AG08395 (cell line): ENCODE measurements around the gene USF2.
"Not testable (repeated sequence)": the region's sequence is repeated elsewhere in the genome, so short reads cannot be mapped to it uniquely, and the experiment has no call there.

Source experiments
- DNase-seq: peaks from one replicate; pipeline ENCODE4 v3.0.0; 2012; ENCODE audit warnings: mixed read lengths, low spot score

The USF2 gene

GRCh38 chr19:35285465-35285864, 16.7 kb downstream of the USF2 start:
- not testable (repeated sequence) for DNase-seq

DNA sequence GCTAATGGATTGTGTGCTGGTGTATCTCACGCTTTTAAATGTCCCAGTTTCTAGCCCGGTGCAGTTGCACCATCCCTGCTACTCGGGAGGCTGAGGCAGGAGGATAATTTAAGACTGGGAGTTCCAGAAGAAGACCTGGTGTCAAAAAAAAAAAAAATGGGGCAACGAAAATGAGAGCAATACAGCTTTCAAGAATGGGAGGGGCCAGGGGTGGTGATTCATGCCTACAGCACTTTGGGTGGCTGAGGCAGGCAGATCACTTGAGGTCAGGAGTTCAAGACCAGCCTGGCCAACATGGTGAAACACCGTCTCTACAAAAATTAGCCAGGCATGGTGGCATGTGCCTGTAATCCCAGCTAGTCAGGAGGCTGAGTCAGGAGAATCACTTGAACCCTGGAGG, 17.3 kb downstream of the USF2 start:
- not testable (repeated sequence) for DNase-seq

DNA sequence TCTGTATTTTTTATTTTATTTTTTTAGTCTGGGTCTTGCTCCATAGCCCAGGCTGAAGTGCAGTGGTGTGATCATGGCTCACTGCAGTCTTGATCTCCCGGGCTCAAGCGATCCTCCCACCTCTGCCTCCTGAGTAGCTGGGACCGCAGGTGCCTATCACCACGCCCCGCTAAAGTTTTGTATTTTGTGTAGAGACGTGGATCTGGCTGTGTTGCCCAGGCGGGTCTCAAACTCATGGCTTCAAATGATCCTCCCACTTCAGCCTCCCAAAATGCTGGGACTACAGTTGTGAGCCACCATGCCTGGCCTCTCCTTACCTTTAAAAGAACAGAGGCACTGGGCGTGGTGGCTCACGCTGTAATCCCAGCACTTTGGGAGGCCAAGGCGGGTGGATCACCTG, 19.0 kb downstream of the USF2 start:
- DNase-seq: no peak

- no peak for DNase-seq
Observed at GRCh38 chr19:35288331-35288730, 19.6 kb downstream of the USF2 start.

DNA sequence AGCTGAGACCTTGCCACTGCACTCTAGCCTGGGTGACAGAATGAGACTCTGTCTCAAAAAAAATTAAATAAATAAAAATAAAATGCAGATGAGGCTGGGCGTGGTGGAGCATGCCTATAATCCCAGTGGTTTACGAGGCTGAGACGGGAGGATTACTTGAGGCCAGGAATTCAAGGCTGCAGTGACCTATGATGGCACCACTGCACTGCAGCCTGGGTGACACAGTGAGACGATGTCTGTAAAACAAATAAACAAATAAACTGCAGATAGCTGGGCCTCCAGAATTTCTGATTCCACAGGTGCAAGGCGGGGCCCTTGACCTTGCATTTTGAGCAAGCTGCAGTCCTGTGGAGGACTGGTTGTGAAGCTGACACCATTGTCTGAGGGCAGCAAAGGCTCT, 20.1 kb downstream of the USF2 start:
- no peak for DNase-seq

DNA sequence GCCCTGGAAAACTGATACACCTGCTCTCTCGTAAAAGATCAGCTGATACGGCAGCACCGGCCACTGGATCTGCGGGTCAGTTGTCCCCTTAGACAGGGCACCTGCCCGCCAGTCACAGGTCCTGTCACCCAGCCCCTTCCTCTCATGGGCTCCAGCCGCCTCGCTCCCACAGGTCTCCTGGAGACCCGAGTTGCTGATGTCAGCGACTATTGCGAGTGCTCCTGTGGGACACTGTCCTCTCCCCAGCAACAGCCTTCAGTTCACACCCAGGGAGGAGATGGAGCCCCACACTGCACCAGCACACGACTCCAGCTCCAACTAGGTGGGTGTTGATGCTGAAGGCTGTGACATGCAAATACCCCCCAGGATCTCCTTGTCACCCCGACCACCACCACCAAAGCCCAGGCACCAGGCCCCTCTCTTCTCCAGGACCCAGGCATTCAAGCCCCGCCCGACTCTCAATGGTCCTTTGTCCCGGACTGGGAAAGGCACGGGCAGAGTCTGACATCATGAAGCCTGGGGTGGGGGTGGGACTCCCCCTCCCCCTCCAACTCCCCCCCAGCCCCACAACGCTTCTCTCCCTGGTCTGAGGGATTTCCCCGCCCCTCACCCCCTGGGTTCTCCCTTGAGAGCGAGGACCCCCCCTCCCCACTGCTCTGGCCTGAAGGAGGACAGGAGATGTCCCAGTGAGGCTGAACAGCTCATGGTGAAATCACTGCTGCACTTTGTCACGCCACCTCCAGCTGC, 21.8 kb downstream of the USF2 start:
- DNase-seq: no peak

- no peak for DNase-seq
Observed at GRCh38 chr19:35291259-35291658, 22.5 kb downstream of the USF2 start.

DNA sequence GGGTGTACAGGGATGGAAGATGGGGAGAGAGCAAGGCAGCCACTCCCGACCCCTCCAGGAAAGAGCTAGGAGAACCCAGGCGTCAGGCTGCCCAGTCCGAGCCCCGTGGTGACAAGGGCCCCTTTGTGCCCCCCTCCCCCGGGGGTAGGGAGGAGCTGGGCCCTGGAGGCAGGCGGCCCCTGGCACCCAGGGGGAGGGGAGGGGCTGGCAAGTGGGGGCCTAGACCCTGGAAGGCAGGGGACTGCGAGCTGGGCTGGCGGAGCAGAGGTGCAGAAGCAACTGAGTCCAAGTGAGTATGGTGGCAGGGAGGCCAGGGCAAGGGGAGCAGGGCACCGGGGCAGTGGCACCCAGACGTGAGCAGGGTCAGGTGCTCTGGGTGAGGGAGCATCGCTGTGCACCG, 23.2 kb downstream of the USF2 start, which contains the start of gene MAG:
Gene MAG (plus strand): TSS at position 246 of the 400 bp plus-strand sequence. CDS start 3,248 bp downstream, outside the sequence.
- no peak for DNase-seq

DNA sequence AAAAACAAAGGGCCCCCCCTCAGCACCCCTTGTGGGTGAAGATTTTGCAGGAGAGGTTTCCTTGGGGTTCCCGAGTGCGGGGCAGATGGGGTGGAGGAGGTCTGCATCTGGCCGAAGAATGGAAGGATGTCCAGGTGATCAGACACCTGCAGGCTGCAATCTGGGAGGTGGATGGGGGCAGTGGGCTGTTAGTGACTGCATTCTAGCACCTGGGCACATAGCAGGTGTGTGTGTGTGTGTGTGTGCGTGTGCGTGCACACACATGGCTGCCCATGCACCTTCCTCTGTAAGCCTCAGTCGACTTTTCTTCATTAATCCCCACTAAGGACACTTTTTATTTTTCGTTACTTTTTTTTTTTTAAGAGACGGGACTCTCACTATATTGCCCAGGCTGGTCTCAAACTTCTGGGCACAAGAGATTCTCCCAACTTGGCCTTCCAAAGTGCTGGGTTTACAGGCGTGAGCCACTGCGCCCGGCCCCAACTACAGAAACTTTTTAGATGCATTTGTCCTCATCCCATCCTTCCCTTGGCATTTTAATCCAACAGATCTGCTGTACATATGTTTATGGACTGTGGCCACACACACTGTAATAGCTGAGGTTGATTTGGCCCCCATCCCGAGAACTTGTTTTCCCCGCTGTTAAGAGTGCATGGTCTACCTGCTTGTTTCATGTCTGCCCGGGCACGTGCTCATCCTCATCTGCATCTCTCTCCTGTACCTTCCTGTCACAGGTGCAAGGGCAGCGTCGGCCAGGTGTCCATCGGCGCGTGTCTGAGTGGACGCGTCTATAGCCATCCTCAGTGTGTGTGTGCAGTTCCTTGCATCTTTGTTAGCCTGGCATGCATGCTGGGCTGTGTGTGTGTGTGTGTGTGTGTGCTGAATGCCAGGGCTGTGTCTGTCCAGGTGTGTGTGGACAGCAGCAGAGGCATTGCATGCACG, 23.9 kb downstream of the USF2 start:
- no peak for DNase-seq

DNA sequence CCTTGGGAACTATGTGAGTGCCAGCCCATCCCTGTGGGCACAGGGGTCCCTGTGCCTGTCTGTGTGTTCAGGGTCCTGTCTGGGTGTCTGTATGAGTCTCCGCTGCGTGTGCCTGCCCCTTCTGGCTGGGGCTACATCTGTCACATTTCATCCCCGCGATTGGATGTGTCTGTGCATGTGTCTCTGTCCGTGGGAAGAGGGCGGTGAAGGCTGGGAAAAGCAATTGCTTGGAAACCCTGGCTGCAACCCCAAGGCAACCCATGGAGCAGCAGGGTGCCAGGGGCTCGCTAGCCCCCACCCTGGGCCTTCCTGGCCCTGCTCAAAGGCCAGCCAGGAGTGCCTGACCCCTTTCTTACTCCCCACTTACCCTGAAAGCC, 24.6 kb downstream of the USF2 start:
- DNase-seq: no peak

GRCh38 chr19:35293808-35294207, 25.0 kb downstream of the USF2 start:
- no peak for DNase-seq

- no peak for DNase-seq
Observed at GRCh38 chr19:35294328-35294727, 25.6 kb downstream of the USF2 start.

DNA sequence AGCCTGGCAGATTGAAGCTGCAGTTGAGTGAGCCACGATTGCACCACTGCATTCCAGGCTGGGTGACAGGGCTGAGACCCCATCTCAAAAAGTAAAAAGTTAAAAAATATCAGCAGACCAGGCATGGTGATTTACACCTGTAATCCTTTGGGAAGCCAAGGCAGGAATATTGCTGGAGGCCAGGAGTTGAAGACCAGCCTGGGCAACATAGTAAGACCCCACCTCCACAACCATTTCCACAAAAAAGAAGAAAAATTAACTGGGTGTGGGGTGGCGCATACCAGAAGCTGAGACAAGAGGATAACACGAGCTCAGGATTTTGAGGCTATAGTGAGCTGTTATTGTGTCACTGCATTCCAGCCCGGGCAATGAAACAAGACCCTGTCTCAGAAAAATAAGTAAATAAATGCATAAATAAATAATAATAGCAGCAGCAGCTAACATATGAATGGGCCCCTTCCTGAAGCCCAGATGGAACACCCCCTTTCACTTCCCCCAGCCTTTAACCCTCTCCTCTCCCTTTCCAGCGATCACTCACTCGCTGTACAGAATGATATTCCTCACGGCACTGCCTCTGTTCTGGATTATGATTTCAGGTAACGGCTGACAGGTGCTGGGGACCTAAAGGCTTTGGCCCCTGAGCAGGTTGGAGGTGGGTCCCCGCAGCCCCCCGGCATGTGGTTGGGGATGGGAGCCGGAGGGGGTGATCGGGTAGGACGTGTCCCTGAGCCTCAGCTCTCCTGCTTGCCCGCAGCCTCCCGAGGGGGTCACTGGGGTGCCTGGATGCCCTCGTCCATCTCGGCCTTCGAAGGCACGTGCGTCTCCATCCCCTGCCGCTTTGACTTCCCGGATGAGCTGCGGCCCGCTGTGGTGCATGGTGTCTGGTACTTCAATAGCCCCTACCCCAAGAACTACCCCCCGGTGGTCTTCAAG, 26.4 kb downstream of the USF2 start:
- no peak for DNase-seq

- no peak for DNase-seq
Observed at GRCh38 chr19:35295792-35296462, 27.2 kb downstream of the USF2 start.

DNA sequence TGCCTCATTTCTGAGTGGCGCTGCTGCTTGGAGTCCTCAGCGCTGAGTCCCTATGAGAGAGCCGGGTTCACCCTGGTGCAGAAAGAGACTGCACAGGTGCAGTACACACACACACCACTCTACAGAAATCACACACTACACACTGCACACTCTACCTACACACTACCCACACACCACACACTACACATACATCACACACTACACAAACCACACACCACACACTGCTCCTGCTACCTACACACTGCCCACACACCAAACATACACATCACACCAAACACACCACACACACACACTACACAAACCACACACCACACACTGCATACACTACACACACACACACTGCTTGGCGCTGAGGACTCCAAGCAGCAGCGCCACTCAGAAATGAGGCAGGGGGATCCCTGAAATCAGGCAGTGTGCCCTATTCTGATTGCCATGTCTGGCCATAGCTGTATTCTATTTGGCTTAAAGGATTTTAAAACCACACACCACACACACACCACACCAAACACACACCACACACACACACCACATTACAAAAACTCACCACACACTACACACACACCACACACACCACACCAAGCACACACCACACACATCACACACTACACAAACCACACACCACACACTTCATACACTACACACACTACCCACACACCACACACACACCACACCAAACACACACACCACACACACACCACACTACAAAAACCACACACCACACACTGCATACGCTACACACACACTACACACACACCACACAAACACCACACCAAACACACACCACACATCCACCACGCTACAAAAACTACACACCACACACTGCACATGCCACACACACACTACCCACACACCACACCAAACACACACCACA, 28.1 kb downstream of the USF2 start:
- DNase-seq: no peak

DNA sequence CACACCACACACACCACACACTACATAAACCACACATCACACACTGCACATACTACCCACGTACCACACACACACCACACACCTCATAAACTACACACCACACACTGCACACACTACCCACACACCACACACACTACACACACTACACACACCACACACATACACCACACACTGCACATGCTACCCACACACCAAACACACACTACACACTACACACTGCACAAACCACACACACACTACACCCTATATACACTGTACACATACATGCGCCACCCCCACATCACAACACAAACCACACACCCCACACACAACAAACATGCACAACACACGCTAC, 28.7 kb downstream of the USF2 start:
- no peak for DNase-seq

GRCh38 chr19:35297922-35298321, 29.2 kb downstream of the USF2 start:
- no peak for DNase-seq

DNA sequence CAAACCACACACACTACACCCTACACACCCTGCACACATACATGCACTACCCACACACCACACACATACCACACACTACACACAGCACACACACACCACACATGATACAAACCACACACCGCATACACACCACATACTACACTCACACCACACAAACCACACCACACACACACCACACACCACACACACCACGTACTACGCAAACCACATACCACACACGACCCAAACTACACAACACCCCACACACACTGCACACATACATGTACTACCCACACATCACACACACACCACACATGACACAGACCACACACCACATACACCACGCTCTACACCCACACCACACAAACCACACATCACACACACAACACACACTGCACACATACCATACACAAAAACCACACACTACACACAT, 29.8 kb downstream of the USF2 start:
- DNase-seq: no peak

DNA sequence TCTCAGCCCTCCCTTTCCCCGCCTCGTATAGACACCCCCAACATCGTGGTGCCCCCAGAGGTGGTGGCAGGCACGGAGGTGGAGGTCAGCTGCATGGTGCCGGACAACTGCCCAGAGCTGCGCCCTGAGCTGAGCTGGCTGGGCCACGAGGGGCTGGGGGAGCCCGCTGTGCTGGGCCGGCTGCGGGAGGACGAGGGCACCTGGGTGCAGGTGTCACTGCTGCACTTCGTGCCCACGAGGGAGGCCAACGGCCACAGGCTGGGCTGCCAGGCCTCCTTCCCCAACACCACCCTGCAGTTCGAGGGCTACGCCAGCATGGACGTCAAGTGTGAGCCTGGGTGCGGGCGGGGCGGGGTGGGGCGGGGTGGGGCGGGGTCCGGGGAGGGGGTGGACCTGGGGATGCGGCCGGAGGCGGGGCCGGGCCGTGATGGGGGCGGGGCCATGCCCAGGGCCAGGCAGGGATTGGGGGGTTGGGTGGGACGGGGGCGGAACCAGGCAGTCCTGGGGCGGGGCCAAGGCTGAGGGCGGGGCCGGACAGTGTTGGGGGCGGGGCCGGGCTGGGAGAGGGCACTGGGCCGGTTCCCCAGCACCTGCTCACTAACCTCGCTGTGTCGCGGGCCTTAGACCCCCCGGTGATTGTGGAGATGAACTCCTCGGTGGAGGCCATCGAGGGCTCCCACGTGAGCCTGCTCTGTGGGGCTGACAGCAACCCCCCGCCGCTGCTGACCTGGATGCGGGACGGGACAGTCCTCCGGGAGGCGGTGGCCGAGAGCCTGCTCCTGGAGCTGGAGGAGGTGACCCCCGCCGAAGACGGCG, 31.0 kb downstream of the USF2 start:
- no peak for DNase-seq

DNA sequence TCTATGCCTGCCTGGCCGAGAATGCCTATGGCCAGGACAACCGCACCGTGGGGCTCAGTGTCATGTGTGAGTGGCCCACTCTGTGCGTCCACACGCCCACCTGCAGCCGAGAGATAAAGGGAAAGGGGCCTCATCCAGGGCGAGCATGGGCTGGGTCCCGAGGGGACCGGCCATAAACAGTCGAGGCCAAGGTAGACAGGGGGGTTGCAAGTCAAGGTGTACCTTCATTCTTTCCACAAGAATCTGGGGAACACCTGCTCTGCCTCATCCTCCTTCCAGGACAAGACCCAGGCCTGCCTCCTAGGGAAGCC, 31.5 kb downstream of the USF2 start:
- no peak for DNase-seq
